Activated CD8-positive, alpha-beta memory T cell treated with anti-CD3 and anti-CD28 coated beads for 1 hour (primary cell): ENCODE measurements around the gene NAT8L.
"Not testable (repeated sequence)": the region's sequence is repeated elsewhere in the genome, so short reads cannot be mapped to it uniquely, and the experiment has no call there.

ENCODE experiments used
- DNase-seq, 2 donors: peaks; one replicate each; pipeline ENCODE4 v3.0.0-alpha.2; 2020; ENCODE audit warnings: low read depth in 1 of 2; ENCODE audit errors: extremely low read depth in 1 of 2

NAT8L gene, protein sequence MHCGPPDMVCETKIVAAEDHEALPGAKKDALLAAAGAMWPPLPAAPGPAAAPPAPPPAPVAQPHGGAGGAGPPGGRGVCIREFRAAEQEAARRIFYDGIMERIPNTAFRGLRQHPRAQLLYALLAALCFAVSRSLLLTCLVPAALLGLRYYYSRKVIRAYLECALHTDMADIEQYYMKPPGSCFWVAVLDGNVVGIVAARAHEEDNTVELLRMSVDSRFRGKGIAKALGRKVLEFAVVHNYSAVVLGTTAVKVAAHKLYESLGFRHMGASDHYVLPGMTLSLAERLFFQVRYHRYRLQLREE

DNA sequence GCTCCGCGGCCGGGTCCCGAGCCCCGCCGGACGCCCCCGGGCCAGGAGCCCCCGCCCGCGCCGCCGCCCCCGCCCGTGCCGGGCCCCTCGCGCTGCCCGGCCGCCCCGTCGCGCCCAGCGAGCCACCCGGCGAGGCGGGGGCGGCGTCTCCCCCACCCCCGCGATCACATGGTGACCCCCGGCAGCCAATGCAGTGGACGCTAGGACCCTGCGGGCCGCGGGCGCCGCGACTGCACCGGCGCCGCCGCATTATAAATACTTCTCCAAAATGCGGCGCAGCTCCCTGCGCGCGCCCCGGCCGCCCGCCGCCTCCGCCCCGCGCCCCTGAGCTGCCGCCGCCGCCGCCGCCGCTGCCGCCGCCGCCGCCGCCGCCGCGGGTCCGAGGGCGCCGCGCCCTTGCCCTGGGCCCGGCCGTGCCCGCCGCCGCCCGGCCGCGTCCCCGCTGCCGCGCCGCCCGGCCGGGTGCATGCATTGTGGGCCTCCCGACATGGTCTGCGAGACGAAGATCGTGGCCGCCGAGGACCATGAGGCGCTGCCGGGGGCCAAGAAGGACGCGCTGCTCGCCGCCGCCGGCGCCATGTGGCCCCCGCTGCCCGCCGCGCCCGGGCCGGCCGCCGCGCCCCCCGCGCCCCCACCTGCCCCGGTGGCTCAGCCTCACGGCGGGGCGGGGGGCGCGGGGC lies at the start of gene NAT8L:
Gene NAT8L, plus strand, starts transcription at position 282 of the 680 bp plus-strand sequence. Its CDS starts 185 bp downstream, at position 467.
- DNase-seq: no peak

- DNase-seq: peak in 1 of 2 donors; percentile 24
Observed at GRCh38 chr4:2009651-2010233, 49.4 kb upstream of the NAT8L start.

- DNase-seq: no peak
Observed at GRCh38 chr4:2011583-2011982, 47.5 kb upstream of the NAT8L start.

DNA sequence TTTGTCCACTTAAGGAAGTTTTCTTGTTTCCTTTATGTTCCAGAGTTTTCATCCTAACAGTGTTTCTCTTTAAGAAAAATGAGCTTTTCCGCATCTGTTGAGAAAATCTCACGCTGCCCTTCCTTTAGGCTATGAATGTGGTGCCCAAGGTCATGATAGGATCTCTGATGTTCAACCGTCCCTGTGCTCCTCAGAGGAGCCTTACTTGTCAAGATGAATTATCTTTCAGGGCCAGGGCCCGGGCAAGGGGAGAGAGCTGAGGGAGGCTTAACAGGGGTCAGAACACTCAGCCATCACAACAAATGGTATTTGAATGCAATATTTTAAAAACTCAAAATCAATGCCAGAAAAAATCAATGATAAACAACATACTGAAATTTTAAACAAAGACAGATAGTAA lies 44.1 kb upstream of the NAT8L start:
- no peak for DNase-seq

- not testable (repeated sequence) for DNase-seq
Observed at GRCh38 chr4:2021358-2022018, 37.6 kb upstream of the NAT8L start.

DNA sequence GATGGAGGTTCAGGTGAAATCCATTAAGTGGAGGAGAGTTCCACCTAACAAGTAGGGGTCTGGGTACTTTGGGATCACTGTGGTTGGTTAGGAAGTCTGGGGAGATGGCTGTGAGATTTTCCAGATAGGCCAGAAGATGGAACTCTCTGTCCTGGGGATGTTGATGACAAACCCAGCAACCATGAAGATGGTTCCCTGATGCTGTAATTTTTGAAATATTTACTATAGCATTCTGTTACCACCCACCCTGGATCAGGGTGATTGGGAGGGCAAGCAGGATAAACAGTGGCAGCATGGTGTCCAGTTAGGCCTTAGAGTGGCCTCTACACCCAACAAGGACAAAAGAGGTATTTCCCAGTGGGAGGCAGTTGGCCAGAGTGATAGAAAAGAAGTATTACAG lies 34.4 kb upstream of the NAT8L start:
- DNase-seq: no peak

GRCh38 chr4:2025817-2026216 lies 33.3 kb upstream of the NAT8L start:
- no peak for DNase-seq

DNA sequence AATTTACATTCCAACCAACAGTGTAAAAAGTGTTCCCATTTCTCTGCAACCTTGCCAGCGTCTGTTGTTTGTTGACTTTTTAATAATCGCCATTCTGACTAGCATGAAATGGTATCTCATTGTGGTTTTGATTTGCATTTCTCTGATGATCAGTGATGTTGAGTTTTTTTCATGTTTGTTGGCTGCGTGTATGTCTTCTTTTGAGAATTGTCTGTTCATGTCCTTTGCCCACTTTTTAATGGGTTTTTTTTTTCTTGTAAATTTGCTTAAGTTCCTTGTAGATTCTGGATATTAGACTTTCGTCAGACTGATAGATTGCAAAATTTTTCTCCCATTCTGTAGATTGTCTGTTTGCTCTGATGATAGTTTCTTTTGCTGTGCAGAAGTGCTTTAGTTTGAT lies 32.0 kb upstream of the NAT8L start:
- DNase-seq: not testable (repeated sequence)

DNA sequence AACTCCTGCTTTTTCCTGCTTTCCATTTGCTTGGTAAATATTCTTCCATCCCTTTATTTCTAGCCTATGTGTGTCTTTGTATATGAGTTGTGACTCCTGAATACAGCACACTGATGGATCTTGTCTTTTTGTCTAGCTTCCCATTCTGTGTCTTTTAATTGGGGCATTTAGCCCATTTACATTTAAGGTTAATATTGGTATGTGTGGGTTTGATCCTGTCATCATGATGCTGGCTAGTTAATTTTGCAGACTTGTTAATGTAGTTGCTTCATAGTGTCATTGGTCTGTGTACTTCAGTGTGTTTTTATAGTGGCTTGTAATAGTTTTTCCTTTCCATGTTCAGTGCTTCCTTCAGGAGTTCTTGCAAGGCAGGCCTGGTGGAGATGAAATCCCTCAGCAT lies 28.0 kb upstream of the NAT8L start:
- not testable (repeated sequence) for DNase-seq

DNA sequence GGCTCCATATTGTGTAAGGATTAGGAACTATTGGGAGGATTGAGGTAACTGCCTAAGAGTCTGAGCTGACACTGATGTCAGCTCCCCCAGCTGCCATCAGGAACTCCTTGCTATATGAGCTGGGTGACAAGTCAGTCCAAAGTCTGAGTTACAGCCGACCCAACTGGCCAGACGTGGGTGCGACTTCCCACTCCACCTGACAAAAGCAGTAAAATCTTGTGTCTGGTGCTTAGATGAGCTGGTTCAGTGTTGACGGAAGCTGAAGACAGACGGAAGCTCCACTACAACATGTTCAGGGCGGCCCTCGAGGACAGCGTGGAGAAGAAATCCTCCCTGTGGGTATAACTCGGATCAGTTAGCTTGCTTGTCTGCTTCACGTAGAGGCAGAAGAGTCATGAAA lies 22.8 kb upstream of the NAT8L start:
- no peak for DNase-seq

GRCh38 chr4:2036866-2037265 lies 22.3 kb upstream of the NAT8L start:
- DNase-seq: no peak

- DNase-seq: no peak
Observed at GRCh38 chr4:2040391-2041238, 18.5 kb upstream of the NAT8L start.

GRCh38 chr4:2041239-2042130 lies 17.6 kb upstream of the NAT8L start:
- DNase-seq: peak; percentile 48 to 74

GRCh38 chr4:2042204-2042946 lies 16.8 kb upstream of the NAT8L start:
- peak in 1 of 2 donors; percentile 35 for DNase-seq

DNA sequence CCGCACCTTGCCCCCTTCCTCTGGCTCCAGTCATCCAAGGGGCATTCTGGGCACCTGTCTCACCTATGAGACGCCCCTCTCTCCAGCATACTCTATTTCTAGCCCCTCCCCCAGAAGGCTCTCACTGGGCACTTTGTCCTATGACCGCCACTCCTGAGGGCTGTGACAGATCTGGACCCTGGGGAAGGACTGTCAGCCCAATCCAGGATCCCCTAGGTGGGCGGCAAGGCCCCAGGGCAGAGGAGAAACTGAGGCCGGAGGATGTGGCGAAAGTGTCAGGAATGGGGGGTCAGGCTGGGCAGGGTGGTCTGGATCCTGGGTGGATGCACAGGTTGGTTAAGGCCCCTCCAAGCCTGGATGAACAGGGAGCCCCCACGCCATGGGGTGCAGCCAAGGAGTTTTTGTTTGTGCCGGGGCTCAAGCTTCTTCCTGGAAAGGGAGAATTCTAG lies 16.2 kb upstream of the NAT8L start:
- no peak for DNase-seq

DNA sequence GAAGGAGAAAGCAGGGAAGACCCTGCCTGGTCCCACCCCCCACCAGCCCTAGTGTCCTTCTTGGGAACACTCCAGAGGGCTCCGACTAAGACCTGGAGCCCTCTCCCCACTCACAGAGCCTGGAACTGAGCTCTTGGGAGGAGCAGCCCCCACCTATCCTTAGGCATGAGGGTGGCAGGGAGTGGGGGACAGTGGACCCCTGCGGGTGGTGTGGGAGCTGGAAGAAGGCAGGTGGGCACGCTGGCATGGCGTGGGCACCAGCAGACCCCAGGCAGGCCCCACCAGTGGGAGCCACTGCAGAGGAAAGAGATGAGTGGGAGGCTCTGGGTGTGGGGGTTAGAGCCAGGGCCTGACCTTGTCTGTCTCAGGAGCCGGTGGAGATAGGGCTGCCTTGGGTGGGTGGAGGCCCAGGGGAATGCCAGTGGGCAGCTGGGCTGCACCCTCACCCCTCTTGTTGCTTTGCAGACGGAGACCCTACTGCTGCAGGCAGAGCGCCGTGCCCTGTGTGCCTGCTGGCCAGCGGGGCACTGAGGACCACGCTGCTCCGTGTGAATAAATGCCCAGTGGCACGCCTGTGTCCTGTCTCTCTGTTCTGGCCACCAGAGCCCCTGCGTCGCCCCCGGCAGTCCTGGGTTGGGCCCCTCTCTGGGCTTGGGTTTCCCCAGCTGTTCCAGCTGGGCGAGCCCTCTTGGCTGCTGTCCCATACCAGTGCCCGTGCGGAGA lies 15.6 kb upstream of the NAT8L start:
- no peak for DNase-seq

DNA sequence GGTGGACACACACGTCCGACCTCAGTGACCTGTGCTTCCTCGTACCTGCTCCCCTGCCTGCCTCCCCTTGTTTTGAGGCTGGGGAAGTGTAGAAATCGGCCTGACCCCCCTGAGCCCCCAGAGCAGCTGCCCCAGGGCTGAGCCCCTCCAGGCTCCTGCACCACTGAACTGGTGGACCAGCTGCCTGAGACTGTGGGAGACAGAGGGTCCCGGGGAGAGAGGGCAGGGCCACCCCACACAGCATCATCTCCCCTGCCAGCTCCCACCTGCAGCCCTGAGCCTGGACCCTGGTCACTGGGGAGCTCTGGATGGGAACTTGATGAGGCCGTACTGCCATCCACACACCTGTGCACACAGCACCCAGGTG lies 15.0 kb upstream of the NAT8L start:
- DNase-seq: no peak
